Esophagus squamous epithelium (tissue), 4 donors: ENCODE results near the gene RNF25.

Experiments
- CTCF ChIP-seq, 6 experiments: fragments of 450-650 bp in 4 of 6; fragments of 200-600 bp in 2 of 6; sonication (generic) in 2 of 6; IDR thresholded peaks; one replicate each; pipeline ENCODE4 v1.5.1; 2016 to 2019; ENCODE audit warnings: antibody characterized with exemption in 6 of 6, mild to moderate bottlenecking in 4 of 6, moderate library complexity in 4 of 6
- POLR2A ChIP-seq, 4 donors: fragments of 450-650 bp; IDR thresholded peaks; one replicate each; pipeline ENCODE4 v1.6.1; 2017; ENCODE audit warnings: antibody characterized with exemption in 4 of 4, mild to moderate bottlenecking in 4 of 4, moderate library complexity in 3 of 4

- TF ChIP-seq CTCF (IDR thresholded peaks at IDR 0.05), result no peak
- no peak for TF ChIP-seq POLR2A (IDR thresholded peaks at IDR 0.05)
These were observed 45.4 kb downstream of the RNF25 start for GRCh38 chr2:218626369-218626768.
